Activated naive CD8-positive, alpha-beta T cell treated with anti-CD3 and anti-CD28 coated beads, Interleukin-2, amount 50 U/mL, for 24 hours (primary cell): ENCODE results near the gene FBXW7.

ENCODE experiments used
- ATAC-seq: fragments of 150-1000 bp; cut with Tn5 transposase; one replicate; pipeline ENCODE4 v1.10.0; 2021
- DNase-seq: peaks from one replicate; pipeline ENCODE4 v3.0.0; 2021
- H3K27ac Mint-ChIP-seq: one replicate; pipeline ENCODE4 v1.8.0; 2021; ENCODE audit warnings: mild to moderate bottlenecking, mixed read lengths
- H3K27me3 Mint-ChIP-seq: one replicate; pipeline ENCODE4 v1.8.0; 2021; ENCODE audit warnings: mixed read lengths
- H3K36me3 Mint-ChIP-seq: one replicate; pipeline ENCODE4 v1.8.0; 2021; ENCODE audit warnings: low read depth, mixed read lengths
- H3K4me1 Mint-ChIP-seq: one replicate; pipeline ENCODE4 v1.8.0; 2021; ENCODE audit warnings: mixed read lengths
- H3K4me3 Mint-ChIP-seq: one replicate; pipeline ENCODE4 v1.8.0; 2021; ENCODE audit warnings: mild to moderate bottlenecking, moderate library complexity, mixed read lengths
- H3K9me3 Mint-ChIP-seq: one replicate; pipeline ENCODE4 v1.8.0; 2021; ENCODE audit warnings: mixed read lengths

FBXW7 gene

GRCh38 chr4:152458801-152459302 lies 77.0 kb downstream of the FBXW7 start:
- Mint-ChIP-seq H3K4me3 (peak overlapping the region; percentile 25), H3K27me3 (no peaks in the 10 kb centered on the region), H3K9me3 (no peaks in the 10 kb centered on the region), H3K36me3 (peaks cover 9% of the 10 kb centered on the region), H3K4me1 (peaks cover 68% of the 10 kb centered on the region), H3K27ac (peak overlapping the region; percentile 69)
- peak; percentile 69 for ATAC-seq
- no peak for DNase-seq

- Mint-ChIP-seq H3K27ac (no peak overlapping the region), H3K36me3 (peaks cover 6% of the 10 kb centered on the region), H3K27me3 (no peaks in the 10 kb centered on the region), H3K4me3 (no peak overlapping the region), H3K4me1 (peaks cover 45% of the 10 kb centered on the region), H3K9me3 (no peaks in the 10 kb centered on the region)
- ATAC-seq (no peak), DNase-seq (no peak)
Measured at GRCh38 chr4:152456609-152457008, 79.3 kb downstream of the FBXW7 start.

DNA sequence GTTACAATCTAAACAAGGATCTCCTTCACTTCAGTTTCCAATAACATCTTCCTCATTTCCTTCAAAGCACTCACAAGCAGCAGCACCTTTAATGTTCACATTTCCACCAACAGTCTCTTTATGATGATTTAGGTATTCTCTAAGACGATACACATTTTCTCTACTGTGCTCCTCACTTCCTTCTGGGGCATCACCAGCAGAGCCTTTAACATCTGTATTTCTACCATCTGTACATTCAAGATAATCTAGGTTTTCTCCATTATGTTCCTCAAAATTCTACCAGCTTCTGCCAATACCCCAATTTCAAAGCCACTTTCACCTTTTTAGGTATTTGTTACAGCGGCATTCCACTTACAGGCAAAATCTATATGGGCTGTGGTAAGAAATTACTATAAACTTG lies 80.6 kb downstream of the FBXW7 start:
- Mint-ChIP-seq H3K9me3 (no peaks in the 10 kb centered on the region), H3K27ac (no peak overlapping the region), H3K27me3 (no peaks in the 10 kb centered on the region), H3K36me3 (peaks cover 4% of the 10 kb centered on the region), H3K4me1 (peaks cover 38% of the 10 kb centered on the region), H3K4me3 (no peak overlapping the region)
- DNase-seq, result no peak
- no peak for ATAC-seq

GRCh38 chr4:152454398-152455011 lies 81.4 kb downstream of the FBXW7 start:
- Mint-ChIP-seq H3K27ac (no peak overlapping the region), H3K27me3 (no peaks in the 10 kb centered on the region), H3K4me1 (peaks cover 33% of the 10 kb centered on the region), H3K9me3 (no peaks in the 10 kb centered on the region), H3K4me3 (no peak overlapping the region), H3K36me3 (peaks cover 4% of the 10 kb centered on the region)
- ATAC-seq (no peak), DNase-seq (no peak)

GRCh38 chr4:152451496-152451895 lies 84.4 kb downstream of the FBXW7 start:
- ATAC-seq (no peak), DNase-seq (no peak)
- peaks cover 4% of the 10 kb centered on the region for H3K36me3 Mint-ChIP-seq
- peaks cover 21% of the 10 kb centered on the region for H3K4me1 Mint-ChIP-seq
- no peaks in the 10 kb centered on the region for H3K9me3 Mint-ChIP-seq
- no peaks in the 10 kb centered on the region for H3K27me3 Mint-ChIP-seq
- H3K4me3 Mint-ChIP-seq, result no peak overlapping the region
- no peak overlapping the region for H3K27ac Mint-ChIP-seq

GRCh38 chr4:152448854-152449253 lies 87.0 kb downstream of the FBXW7 start:
- Mint-ChIP-seq H3K4me1 (peaks cover 9% of the 10 kb centered on the region), H3K36me3 (peaks cover 13% of the 10 kb centered on the region), H3K4me3 (no peak overlapping the region), H3K27me3 (no peaks in the 10 kb centered on the region), H3K9me3 (no peaks in the 10 kb centered on the region), H3K27ac (no peak overlapping the region)
- ATAC-seq (no peak), DNase-seq (no peak)

- Mint-ChIP-seq H3K36me3 (peaks cover 13% of the 10 kb centered on the region), H3K27ac (no peak overlapping the region), H3K9me3 (no peaks in the 10 kb centered on the region), H3K27me3 (no peaks in the 10 kb centered on the region), H3K4me1 (peaks cover 9% of the 10 kb centered on the region), H3K4me3 (no peak overlapping the region)
- no peak for DNase-seq
- no peak for ATAC-seq
Measured at GRCh38 chr4:152448038-152448707, 87.7 kb downstream of the FBXW7 start.

DNA sequence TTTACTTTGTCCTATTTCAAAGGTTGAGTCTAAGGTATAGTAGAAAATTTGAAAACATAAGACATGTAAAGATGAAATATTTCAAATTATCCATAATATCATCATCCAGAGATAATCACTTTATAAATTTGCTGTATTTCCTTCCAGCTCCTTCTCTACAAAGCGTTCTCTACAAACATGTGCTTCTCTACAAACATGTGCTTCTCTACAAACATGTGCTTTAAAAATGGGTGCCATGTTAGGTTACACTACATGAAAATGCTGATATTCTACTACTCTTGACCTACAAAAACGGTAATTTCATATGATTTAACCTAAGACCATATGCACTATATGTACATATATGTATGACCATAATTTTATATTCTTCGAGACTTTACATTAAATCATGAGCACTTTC lies 92.0 kb downstream of the FBXW7 start:
- Mint-ChIP-seq H3K36me3 (peaks cover 15% of the 10 kb centered on the region), H3K27ac (no peak overlapping the region), H3K9me3 (no peaks in the 10 kb centered on the region), H3K4me1 (peaks cover 9% of the 10 kb centered on the region), H3K4me3 (no peak overlapping the region), H3K27me3 (no peaks in the 10 kb centered on the region)
- DNase-seq, result no peak
- ATAC-seq, result no peak

DNA sequence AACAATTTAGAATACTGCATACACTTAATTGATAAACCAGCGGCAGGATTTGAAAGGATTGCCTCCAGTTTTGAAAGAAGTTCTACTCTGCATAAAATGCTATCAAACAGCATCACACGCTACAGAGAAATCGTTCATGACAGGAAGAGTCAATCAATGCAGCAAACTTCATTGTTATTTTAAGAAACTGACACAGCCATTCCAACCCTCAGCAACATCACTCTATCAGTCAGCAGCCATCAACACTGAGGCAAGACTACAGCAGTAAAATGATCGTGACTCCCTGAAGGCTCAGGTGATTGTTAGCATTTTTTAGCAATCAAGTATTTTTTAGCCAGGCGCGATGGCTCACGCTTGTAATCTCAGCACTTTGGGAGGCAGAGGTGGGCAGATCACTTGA lies 98.3 kb downstream of the FBXW7 start:
- Mint-ChIP-seq H3K27me3 (no peaks in the 10 kb centered on the region), H3K9me3 (peaks cover 6% of the 10 kb centered on the region), H3K4me3 (no peak overlapping the region), H3K27ac (no peak overlapping the region), H3K4me1 (peaks cover 32% of the 10 kb centered on the region), H3K36me3 (peaks cover 21% of the 10 kb centered on the region)
- ATAC-seq (no peak), DNase-seq (no peak)

DNA sequence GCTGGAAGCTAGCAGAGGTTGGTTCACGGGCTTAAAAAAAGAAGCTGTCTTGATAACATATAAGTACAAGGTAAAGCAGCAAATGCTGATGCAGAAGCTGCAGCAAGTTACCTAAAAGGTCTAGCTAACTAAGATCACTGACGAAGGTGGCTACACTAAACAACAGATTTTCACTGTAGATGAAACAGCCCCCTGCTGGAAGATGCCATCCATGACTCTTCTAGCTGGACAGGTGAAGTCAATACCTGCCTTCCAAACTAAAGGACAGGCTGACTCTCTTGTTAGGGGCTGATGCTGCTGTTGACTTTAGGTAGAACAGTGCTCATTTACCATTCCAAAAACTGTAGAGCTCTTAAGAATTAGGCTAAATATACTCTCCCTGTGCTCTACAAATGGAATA lies 99.5 kb downstream of the FBXW7 start:
- H3K4me3 Mint-ChIP-seq, result no peak overlapping the region
- peak; percentile 33 for ATAC-seq
- H3K9me3 Mint-ChIP-seq, result peaks cover 6% of the 10 kb centered on the region
- H3K4me1 Mint-ChIP-seq, result peaks cover 41% of the 10 kb centered on the region
- no peaks in the 10 kb centered on the region for H3K27me3 Mint-ChIP-seq
- H3K27ac Mint-ChIP-seq, result no peak overlapping the region
- peaks cover 21% of the 10 kb centered on the region for H3K36me3 Mint-ChIP-seq
- no peak for DNase-seq

- ATAC-seq (no peak), DNase-seq (no peak)
- Mint-ChIP-seq H3K4me3 (no peak overlapping the region), H3K27ac (no peak overlapping the region), H3K27me3 (no peaks in the 10 kb centered on the region), H3K4me1 (peaks cover 49% of the 10 kb centered on the region), H3K36me3 (peaks cover 20% of the 10 kb centered on the region), H3K9me3 (peaks cover 6% of the 10 kb centered on the region)
Measured at GRCh38 chr4:152434011-152434410, 101.9 kb downstream of the FBXW7 start.

- H3K36me3 Mint-ChIP-seq, result peaks cover 17% of the 10 kb centered on the region
- no peak for ATAC-seq
- no peak for DNase-seq
- no peaks in the 10 kb centered on the region for H3K27me3 Mint-ChIP-seq
- H3K27ac Mint-ChIP-seq, result no peak overlapping the region
- H3K4me3 Mint-ChIP-seq, result no peak overlapping the region
- peaks cover 46% of the 10 kb centered on the region for H3K4me1 Mint-ChIP-seq
- peaks cover 2% of the 10 kb centered on the region for H3K9me3 Mint-ChIP-seq
Measured at GRCh38 chr4:152431784-152432183, 104.1 kb downstream of the FBXW7 start.

- Mint-ChIP-seq H3K9me3 (no peaks in the 10 kb centered on the region), H3K4me3 (no peak overlapping the region), H3K4me1 (peaks cover 41% of the 10 kb centered on the region), H3K36me3 (peaks cover 15% of the 10 kb centered on the region), H3K27ac (no peak overlapping the region), H3K27me3 (no peaks in the 10 kb centered on the region)
- ATAC-seq (no peak), DNase-seq (no peak)
Measured at GRCh38 chr4:152431291-152431690, 104.6 kb downstream of the FBXW7 start.

- Mint-ChIP-seq H3K4me1 (peaks cover 35% of the 10 kb centered on the region), H3K9me3 (no peaks in the 10 kb centered on the region), H3K36me3 (peaks cover 15% of the 10 kb centered on the region), H3K4me3 (no peak overlapping the region), H3K27me3 (no peaks in the 10 kb centered on the region), H3K27ac (no peak overlapping the region)
- DNase-seq, result no peak
- no peak for ATAC-seq
Measured at GRCh38 chr4:152430507-152430906, 105.4 kb downstream of the FBXW7 start.

DNA sequence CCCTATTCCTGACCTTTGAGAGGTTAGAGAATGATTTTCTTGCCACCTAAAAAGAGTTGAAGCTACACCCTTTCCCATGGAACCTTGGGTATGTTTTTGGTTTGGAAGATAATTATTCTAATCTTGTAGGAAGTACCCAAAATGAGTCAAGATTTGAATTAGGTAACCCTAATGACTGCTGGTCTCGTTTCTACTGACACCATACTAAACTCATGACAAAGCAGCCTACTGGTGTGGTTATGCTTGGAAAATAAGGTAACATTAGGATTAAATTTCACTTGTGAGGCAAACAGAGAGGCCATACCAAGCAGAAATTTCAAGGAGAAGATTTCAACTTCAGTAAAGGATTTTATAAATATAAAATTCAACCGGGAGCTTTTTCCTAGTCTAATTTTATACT lies 107.9 kb downstream of the FBXW7 start:
- Mint-ChIP-seq H3K27ac (no peak overlapping the region), H3K27me3 (no peaks in the 10 kb centered on the region), H3K4me3 (no peak overlapping the region), H3K9me3 (no peaks in the 10 kb centered on the region), H3K36me3 (peaks cover 10% of the 10 kb centered on the region), H3K4me1 (peaks cover 29% of the 10 kb centered on the region)
- ATAC-seq, result no peak
- no peak for DNase-seq
